ENCODE measurements around the gene OR56B4. TPM values are rescaled to one million over a fixed set of nuclear protein-coding genes. Genes with fewer than 3 reads are reported as not detected.

OR56B4 gene
- total RNA-seq, 1 donor from 2014 or later = not detected

GRCh38 chr11:6079463-6079862, 28.0 kb upstream of the OR56B4 start:
- TF ChIP-seq POLR2A (IDR thresholded peaks at IDR 0.05) (no peak), POLR2AphosphoS5 (IDR thresholded peaks at IDR 0.05; ENCODE audit: insufficient read depth in 1 of 2, low read depth in 1 of 2) (no peak), CTCF (IDR thresholded peaks at IDR 0.05) (no peak)
- Histone ChIP-seq H3K36me3 (no peaks in the 10 kb centered on the region), H3K9me3 (no peaks in the 10 kb centered on the region), H3K27me3 (no peaks in the 10 kb centered on the region), H3K27ac (no peak overlapping the region), H3K4me1 (no peaks in the 10 kb centered on the region), H3K4me3 (no peak overlapping the region)
- intact Hi-C loops (cut with DNase I) = no loop called here
- DNase-seq (ENCODE audit: extremely low spot score in 2 of 2) = no peak

- Histone ChIP-seq H3K9me3 (no peaks in the 10 kb centered on the region), H3K4me1 (no peaks in the 10 kb centered on the region), H3K27ac (no peak overlapping the region), H3K4me3 (no peak overlapping the region), H3K36me3 (no peaks in the 10 kb centered on the region), H3K27me3 (no peaks in the 10 kb centered on the region)
- intact Hi-C loops (cut with DNase I) = no loop called here
- no peak for DNase-seq (ENCODE audit: extremely low spot score in 2 of 2)
- TF ChIP-seq CTCF (IDR thresholded peaks at IDR 0.05) = no peak
- no peak for TF ChIP-seq POLR2AphosphoS5 (IDR thresholded peaks at IDR 0.05; ENCODE audit: insufficient read depth in 1 of 2, low read depth in 1 of 2)
- no peak for TF ChIP-seq POLR2A (IDR thresholded peaks at IDR 0.05)
Measured at GRCh38 chr11:6083129-6083528, 24.4 kb upstream of the OR56B4 start.

GRCh38 chr11:6084587-6084986, 22.9 kb upstream of the OR56B4 start:
- intact Hi-C loops (cut with DNase I) = no loop called here

GRCh38 chr11:6094186-6094585, 13.3 kb upstream of the OR56B4 start:
- TF ChIP-seq CTCF (IDR thresholded peaks at IDR 0.05) = no peak
- no peak for TF ChIP-seq POLR2A (IDR thresholded peaks at IDR 0.05)
- no peak for TF ChIP-seq POLR2AphosphoS5 (IDR thresholded peaks at IDR 0.05; ENCODE audit: insufficient read depth in 1 of 2, low read depth in 1 of 2)
- DNase-seq (ENCODE audit: extremely low spot score in 2 of 2) = no peak
- H3K27ac ChIP-seq = no peak overlapping the region
- no peaks in the 10 kb centered on the region for H3K36me3 ChIP-seq
- H3K4me3 ChIP-seq = no peak overlapping the region
- intact Hi-C loops (cut with DNase I) = no loop called here
- H3K27me3 ChIP-seq = no peaks in the 10 kb centered on the region
- no peaks in the 10 kb centered on the region for H3K9me3 ChIP-seq
- H3K4me1 ChIP-seq = no peaks in the 10 kb centered on the region

More at GRCh38 chr11:6084587-6084986, 22.9 kb upstream of the OR56B4 start:
- no peak overlapping the region for H3K4me3 ChIP-seq
- H3K36me3 ChIP-seq = no peaks in the 10 kb centered on the region
- no peaks in the 10 kb centered on the region for H3K27me3 ChIP-seq
- TF ChIP-seq POLR2AphosphoS5 (IDR thresholded peaks at IDR 0.05; ENCODE audit: insufficient read depth in 1 of 2, low read depth in 1 of 2) (no peak), POLR2A (IDR thresholded peaks at IDR 0.05) (no peak), CTCF (IDR thresholded peaks at IDR 0.05) (no peak)
- H3K9me3 ChIP-seq = no peaks in the 10 kb centered on the region
- H3K27ac ChIP-seq = no peak overlapping the region
- no peaks in the 10 kb centered on the region for H3K4me1 ChIP-seq
- no peak for DNase-seq (ENCODE audit: extremely low spot score in 2 of 2)

GRCh38 chr11:6095798-6096197, 11.7 kb upstream of the OR56B4 start:
- intact Hi-C loops (cut with DNase I) = no loop called here
- TF ChIP-seq POLR2AphosphoS5 (IDR thresholded peaks at IDR 0.05; ENCODE audit: insufficient read depth in 1 of 2, low read depth in 1 of 2) (no peak), POLR2A (IDR thresholded peaks at IDR 0.05) (no peak), CTCF (IDR thresholded peaks at IDR 0.05) (no peak)
- Histone ChIP-seq H3K27me3 (no peaks in the 10 kb centered on the region), H3K9me3 (no peaks in the 10 kb centered on the region), H3K4me3 (no peak overlapping the region), H3K4me1 (no peaks in the 10 kb centered on the region), H3K36me3 (no peaks in the 10 kb centered on the region), H3K27ac (no peak overlapping the region)
- DNase-seq (ENCODE audit: extremely low spot score in 2 of 2) = no peak
